Astrocyte of the hippocampus (primary cell): ENCODE measurements around the gene OR4K17.
"Not testable (repeated sequence)": the region's sequence is repeated elsewhere in the genome, so short reads cannot be mapped to it uniquely, and the experiment has no call there.

Source experiments
- DNase-seq: peaks from one replicate; pipeline ENCODE4 v3.0.0; 2011; ENCODE audit warnings: low read depth, low spot score

The OR4K17 gene

GRCh38 chr14:20110438-20110837, at the start of gene OR4K17:
Gene OR4K17 (plus strand): TSS chr14:20110739. CDS start chr14:20117500, 6,761 bp downstream.
- DNase-seq: no peak

- no peak for DNase-seq
Measured at GRCh38 chr14:20092050-20092449, 18.5 kb upstream of the OR4K17 start.

DNA sequence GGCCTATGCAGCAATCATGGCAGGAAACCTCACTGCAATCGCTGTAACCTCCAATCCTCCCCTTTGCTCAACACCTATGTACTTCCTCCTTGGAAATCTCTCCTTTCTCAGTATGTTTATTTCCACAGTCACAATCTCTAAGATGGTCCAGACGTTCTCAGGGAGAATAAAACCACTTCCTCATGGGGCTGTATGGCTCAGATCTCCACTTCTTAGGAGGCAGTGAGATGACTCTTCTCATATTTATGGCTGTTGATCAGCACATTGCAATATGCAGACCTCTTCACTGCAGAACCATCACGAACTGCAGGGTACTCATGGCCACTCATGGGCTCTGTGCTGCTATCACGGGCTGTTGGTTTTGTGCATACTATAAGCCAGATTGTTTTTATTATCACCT, 17.1 kb upstream of the OR4K17 start:
- DNase-seq: no peak

DNA sequence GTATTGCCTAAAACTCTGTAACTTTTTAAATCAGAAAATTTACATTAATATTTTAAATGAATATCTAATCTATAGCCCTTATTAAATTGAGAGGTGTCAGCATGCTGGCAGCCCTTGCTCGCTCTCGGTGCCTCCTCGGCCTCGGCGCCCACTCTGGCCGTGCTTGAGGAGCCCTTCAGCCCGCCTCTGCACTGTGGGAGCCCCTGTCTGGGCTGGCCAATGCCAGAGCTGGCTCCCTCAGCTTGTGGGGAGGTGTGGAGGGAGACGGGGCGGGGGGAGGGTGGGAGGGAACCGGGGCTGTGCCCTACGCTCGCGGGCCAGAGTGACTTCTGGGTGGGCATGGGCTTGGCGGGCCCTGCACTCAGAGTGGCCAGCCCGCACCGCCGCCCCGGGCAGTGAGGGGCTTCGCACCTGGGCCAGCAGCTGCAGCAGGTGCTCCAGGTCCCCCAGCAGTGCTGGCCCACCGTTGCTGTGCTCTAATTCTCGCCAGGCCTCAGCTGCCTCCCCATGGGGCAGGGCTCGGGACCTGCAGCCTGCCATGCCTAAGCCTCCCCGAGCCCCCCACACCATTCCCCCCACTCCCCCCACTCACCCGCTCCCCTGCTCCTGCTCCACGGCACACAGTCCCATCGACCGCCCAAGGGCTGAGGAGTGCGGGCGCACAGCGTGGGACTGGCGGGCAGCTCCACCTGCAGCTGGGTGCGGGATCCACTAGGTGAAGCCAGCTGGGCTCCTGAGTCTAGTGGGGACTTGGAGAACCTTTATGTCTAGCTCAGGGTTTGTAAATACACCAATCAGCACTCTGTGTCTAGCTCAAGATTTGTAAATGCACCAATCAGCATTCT, 11.4 kb upstream of the OR4K17 start:
- not testable (repeated sequence) for DNase-seq

DNA sequence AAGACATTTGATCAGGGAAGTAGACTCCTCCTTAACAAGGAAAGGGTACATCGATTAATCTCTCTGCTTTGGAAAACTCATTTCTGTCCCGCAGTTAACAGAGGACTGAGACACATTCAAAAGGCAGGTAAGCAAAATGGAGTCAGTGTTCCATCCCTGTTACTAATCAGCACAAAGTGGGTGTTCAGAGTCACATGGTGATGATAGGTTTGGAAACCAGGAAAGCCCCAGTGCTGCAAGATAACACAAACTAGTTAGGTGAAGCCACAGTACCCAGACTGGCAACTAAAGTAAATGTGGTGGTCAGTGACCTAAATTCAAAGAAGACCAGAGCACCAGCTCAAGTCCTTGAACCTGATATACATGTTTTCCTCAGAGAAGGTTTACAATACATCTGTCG, 1.8 kb downstream of the OR4K17 start:
- DNase-seq: no peak

DNA sequence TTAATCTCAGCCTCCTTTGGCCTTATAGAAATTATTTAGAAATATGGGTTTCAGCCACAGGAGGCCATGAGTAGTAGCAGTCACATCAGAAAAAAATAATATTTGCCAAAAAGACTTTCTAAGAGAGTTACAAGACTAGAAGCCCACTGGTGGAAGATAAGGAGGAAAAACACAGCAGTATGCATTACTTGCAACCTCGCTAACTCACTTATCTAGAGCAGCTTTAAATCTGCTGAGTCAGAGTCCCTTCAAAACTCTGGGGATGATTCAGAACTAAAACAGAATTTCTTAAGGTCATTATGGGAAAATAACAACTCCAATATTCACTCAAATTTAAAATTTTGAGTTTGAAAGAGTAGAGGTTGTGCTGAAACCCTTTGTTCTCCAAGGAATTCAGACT, 6.2 kb downstream of the OR4K17 start:
- no peak for DNase-seq

GRCh38 chr14:20118795-20119194, 8.3 kb downstream of the OR4K17 start:
- no peak for DNase-seq

DNA sequence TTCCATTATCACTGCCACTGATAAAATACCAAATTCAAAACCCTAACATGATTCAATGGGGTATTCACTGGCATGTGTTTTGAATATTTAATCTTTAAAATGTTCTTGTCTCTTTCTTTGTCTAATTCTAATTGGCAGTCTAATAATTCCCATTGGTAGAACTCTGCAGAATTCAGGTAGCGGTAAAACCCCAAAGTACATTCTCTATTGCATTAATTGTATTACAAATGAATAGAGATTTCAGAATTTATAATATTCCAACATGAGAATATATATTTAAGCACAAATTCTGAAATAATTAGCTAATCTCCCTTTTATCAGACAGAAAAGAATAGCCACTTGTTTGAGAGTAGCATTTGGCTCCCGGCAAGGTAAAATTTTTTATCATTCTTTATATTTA, 28.0 kb downstream of the OR4K17 start, which contains the start of gene OR4N5:
OR4N5 (plus strand) TSS at position 301 of the 400 bp plus-strand sequence. CDS start 4,916 bp downstream, outside the sequence.
- DNase-seq: no peak

DNA sequence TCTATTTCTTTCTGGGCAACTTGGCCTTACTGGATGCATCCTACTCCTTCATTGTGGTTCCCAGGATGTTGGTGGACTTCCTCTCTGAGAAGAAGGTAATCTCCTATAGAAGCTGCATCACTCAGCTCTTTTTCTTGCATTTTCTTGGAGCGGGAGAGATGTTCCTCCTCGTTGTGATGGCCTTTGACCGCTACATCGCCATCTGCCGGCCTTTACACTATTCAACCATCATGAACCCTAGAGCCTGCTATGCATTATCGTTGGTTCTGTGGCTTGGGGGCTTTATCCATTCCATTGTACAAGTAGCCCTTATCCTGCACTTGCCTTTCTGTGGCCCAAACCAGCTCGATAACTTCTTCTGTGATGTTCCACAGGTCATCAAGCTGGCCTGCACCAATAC, 33.4 kb downstream of the OR4K17 start:
- no peak for DNase-seq

GRCh38 chr14:20144820-20145219, 34.3 kb downstream of the OR4K17 start:
- no peak for DNase-seq

GRCh38 chr14:20164462-20164861, 53.9 kb downstream of the OR4K17 start:
- no peak for DNase-seq

GRCh38 chr14:20167091-20167490, 56.6 kb downstream of the OR4K17 start:
- DNase-seq: no peak

- peak; percentile 0 for DNase-seq
Measured at GRCh38 chr14:20169852-20170251, 59.3 kb downstream of the OR4K17 start.
